Measurements from ENCODE around the gene NPEPL1.

NPEPL1 gene

GRCh38 chr20:58658760-58659159 lies 33.8 kb upstream of the NPEPL1 start:
- DNase-seq = no peak

- no peak for DNase-seq
Measured at GRCh38 chr20:58659841-58660240, 32.8 kb upstream of the NPEPL1 start.

- no peak for DNase-seq
Measured at GRCh38 chr20:58660855-58661597, 31.6 kb upstream of the NPEPL1 start.

GRCh38 chr20:58661598-58662473 lies 30.8 kb upstream of the NPEPL1 start:
- no peak for DNase-seq

GRCh38 chr20:58664331-58664730 lies 28.3 kb upstream of the NPEPL1 start:
- DNase-seq = no peak

- DNase-seq = no peak
Measured at GRCh38 chr20:58664883-58665282, 27.7 kb upstream of the NPEPL1 start.

GRCh38 chr20:58665606-58666005 lies 27.0 kb upstream of the NPEPL1 start:
- no peak for DNase-seq

GRCh38 chr20:58666702-58667101 lies 25.9 kb upstream of the NPEPL1 start:
- DNase-seq = no peak

GRCh38 chr20:58667975-58668374 lies 24.6 kb upstream of the NPEPL1 start:
- DNase-seq = no peak

GRCh38 chr20:58668901-58669286 lies 23.7 kb upstream of the NPEPL1 start:
- no peak for DNase-seq

GRCh38 chr20:58669287-58670006 lies 23.2 kb upstream of the NPEPL1 start:
- no peak for DNase-seq

GRCh38 chr20:58670102-58670501 lies 22.5 kb upstream of the NPEPL1 start:
- no peak for DNase-seq

GRCh38 chr20:58670659-58671058 lies 21.9 kb upstream of the NPEPL1 start:
- DNase-seq = no peak

GRCh38 chr20:58673119-58673518 lies 19.5 kb upstream of the NPEPL1 start:
- DNase-seq = no peak

GRCh38 chr20:58675146-58675584 lies 17.4 kb upstream of the NPEPL1 start:
- no peak for DNase-seq

- no peak for DNase-seq
Measured at GRCh38 chr20:58675641-58676040, 17.0 kb upstream of the NPEPL1 start.

GRCh38 chr20:58676161-58676560 lies 16.4 kb upstream of the NPEPL1 start:
- DNase-seq = no peak

GRCh38 chr20:58677079-58677604 lies 15.5 kb upstream of the NPEPL1 start:
- DNase-seq = no peak

- no peak for DNase-seq
Measured at GRCh38 chr20:58677808-58678207, 14.8 kb upstream of the NPEPL1 start.

GRCh38 chr20:58678806-58679205 lies 13.8 kb upstream of the NPEPL1 start:
- DNase-seq = no peak

- DNase-seq = no peak
Measured at GRCh38 chr20:58682656-58683531, 9.7 kb upstream of the NPEPL1 start.

GRCh38 chr20:58684291-58684690 lies 8.3 kb upstream of the NPEPL1 start:
- DNase-seq = no peak
